Lower leg skin (tissue), 3 donors: ENCODE data around the gene LSR.

ENCODE experiments used
- CTCF ChIP-seq, 3 donors: fragments of 450-650 bp; IDR thresholded peaks; one replicate each; pipeline ENCODE4 v1.5.1; 2016; ENCODE audit warnings: antibody characterized with exemption in 3 of 3, mild to moderate bottlenecking in 3 of 3, moderate library complexity in 2 of 3
- POLR2A ChIP-seq, 2 donors: fragments of 450-650 bp; IDR thresholded peaks; one replicate each; pipeline ENCODE4 v1.6.1; 2016 to 2017; ENCODE audit warnings: antibody characterized with exemption in 2 of 2, mild to moderate bottlenecking in 1 of 2, moderate library complexity in 1 of 2

- TF ChIP-seq CTCF (IDR thresholded peaks at IDR 0.05) (no peak), POLR2A (IDR thresholded peaks at IDR 0.05) (no peak)
Observed at GRCh38 chr19:35311901-35312665, 63.3 kb downstream of the LSR start.
